ENCODE results near the gene MT1F. TPM values are rescaled to one million over a fixed set of nuclear protein-coding genes. Genes with fewer than 3 reads are reported as not detected.

Gene MT1F
- total RNA-seq, 6 donors from 2014 or later = 4.7 to 21.0 (median 8.6) TPM

DNA sequence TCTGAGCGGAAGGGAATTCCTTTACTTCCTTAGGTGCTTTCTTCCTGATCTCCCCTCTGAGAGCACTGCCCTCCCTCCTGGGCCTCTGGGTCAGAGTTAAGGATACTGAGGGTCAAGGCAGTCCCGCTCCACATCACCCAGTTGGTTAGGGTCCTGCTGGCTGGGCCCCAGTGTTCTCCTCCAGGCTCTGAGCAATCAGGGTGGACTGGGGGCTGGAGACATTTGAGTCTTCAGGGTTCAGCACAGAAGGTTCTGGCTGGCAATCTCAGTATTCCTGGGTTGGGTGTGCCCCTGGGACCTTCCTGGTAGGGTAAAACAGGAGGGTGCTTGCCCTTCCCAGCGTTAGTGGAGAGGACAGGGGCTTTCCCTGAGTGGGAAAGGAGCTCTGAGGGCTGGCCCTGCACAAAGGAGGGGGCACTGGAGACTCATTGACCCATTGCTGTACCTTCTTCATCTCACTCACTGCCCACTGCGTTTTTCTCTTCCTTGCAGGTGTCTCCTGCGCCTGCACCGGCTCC, 24.9 kb upstream of the MT1F start:
- peak overlapping the region; percentile 12 to 57 (median 50) for H3K4me3 ChIP-seq
- H3K9me3 ChIP-seq = no peaks in the 10 kb centered on the region
- DNase-seq = no peak
- ATAC-seq (ENCODE audit: low FRiP score in 2 of 2) = peak in 1 of 2 donors; percentile 2
- peaks cover 0 to 11% (median 4%) of the 10 kb centered on the region in 4 donors for H3K27me3 ChIP-seq
- H3K36me3 ChIP-seq = no peaks in the 10 kb centered on the region
- peak in 2 of 4 donors; percentile 3 to 36 for TF ChIP-seq EP300 (IDR thresholded peaks at IDR 0.05)
- no peak for TF ChIP-seq POLR2A (IDR thresholded peaks at IDR 0.05)
- 41 to 53% methylated on average over 5 to 6 of the region's 6 CpGs for WGBS, 2 donors
- H3K4me1 ChIP-seq = peaks cover 10 to 36% (median 15%) of the 10 kb centered on the region in 4 donors
- H3K27ac ChIP-seq = peak overlapping the region; percentile 82 to 92 (median 87)

- DNase-seq = no peak
- 55 to 71% methylated on average over 3 to 7 of the region's 7 CpGs for WGBS, 2 donors
- ATAC-seq (ENCODE audit: low FRiP score in 2 of 2) = no peak
- H3K36me3 ChIP-seq = no peaks in the 10 kb centered on the region
- H3K27ac ChIP-seq = peak overlapping the region; percentile 82 to 92 (median 87)
- TF ChIP-seq POLR2A (IDR thresholded peaks at IDR 0.05) (no peak), EP300 (IDR thresholded peaks at IDR 0.05) (no peak), POLR2AphosphoS5 (IDR thresholded peaks at IDR 0.05) (no peak), CTCF (IDR thresholded peaks at IDR 0.05) (no peak)
- H3K4me1 ChIP-seq = peaks cover 15 to 43% (median 19%) of the 10 kb centered on the region in 4 donors
- H3K27me3 ChIP-seq = peaks cover 0 to 15% (median 5%) of the 10 kb centered on the region in 4 donors
- peak overlapping the region in 3 of 4 donors; percentile 45 to 57 (median 56) for H3K4me3 ChIP-seq
- H3K9me3 ChIP-seq = no peaks in the 10 kb centered on the region
Measured at GRCh38 chr16:56633535-56633934, 24.2 kb upstream of the MT1F start.

- Histone ChIP-seq H3K4me3 (peak overlapping the region; percentile 6 to 56 (median 29)), H3K27me3 (peaks cover 0 to 18% (median 5%) of the 10 kb centered on the region in 4 donors), H3K4me1 (peaks cover 16 to 50% (median 28%) of the 10 kb centered on the region in 4 donors), H3K27ac (peak overlapping the region in 1 of 4 donors; percentile 92), H3K36me3 (no peaks in the 10 kb centered on the region), H3K9me3 (no peaks in the 10 kb centered on the region)
- 51 to 58% methylated on average over 42 to 47 of the region's 47 CpGs for WGBS, 2 donors
- no peak for DNase-seq
- ATAC-seq (ENCODE audit: low FRiP score in 2 of 2) = no peak
- no peak for TF ChIP-seq POLR2AphosphoS5 (IDR thresholded peaks at IDR 0.05)
- TF ChIP-seq CTCF (IDR thresholded peaks at IDR 0.05) = no peak
- no peak for TF ChIP-seq POLR2A (IDR thresholded peaks at IDR 0.05)
- no peak for TF ChIP-seq EP300 (IDR thresholded peaks at IDR 0.05)
Measured at GRCh38 chr16:56634715-56635440, 22.9 kb upstream of the MT1F start.

GRCh38 chr16:56635441-56635967, 22.3 kb upstream of the MT1F start:
- no peak overlapping the region for H3K27ac ChIP-seq
- WGBS, 2 donors = 31 to 60% methylated on average over 19 to 21 of the region's 40 CpGs
- ATAC-seq (ENCODE audit: low FRiP score in 2 of 2) = no peak

More at GRCh38 chr16:56635441-56635967, 22.3 kb upstream of the MT1F start:
- Histone ChIP-seq H3K4me1 (peaks cover 16 to 50% (median 28%) of the 10 kb centered on the region in 4 donors), H3K9me3 (no peaks in the 10 kb centered on the region), H3K4me3 (peak overlapping the region in 2 of 4 donors; percentile 13 to 56), H3K36me3 (no peaks in the 10 kb centered on the region), H3K27me3 (peaks cover 0 to 18% (median 5%) of the 10 kb centered on the region in 4 donors)
- no peak for TF ChIP-seq CTCF (IDR thresholded peaks at IDR 0.05)
- TF ChIP-seq EP300 (IDR thresholded peaks at IDR 0.05) = no peak
- TF ChIP-seq POLR2AphosphoS5 (IDR thresholded peaks at IDR 0.05) = no peak
- no peak for TF ChIP-seq POLR2A (IDR thresholded peaks at IDR 0.05)
- DNase-seq = peak in 1 of 2 donors; percentile 85
